ENCODE data around the gene STAMBP.

DNA sequence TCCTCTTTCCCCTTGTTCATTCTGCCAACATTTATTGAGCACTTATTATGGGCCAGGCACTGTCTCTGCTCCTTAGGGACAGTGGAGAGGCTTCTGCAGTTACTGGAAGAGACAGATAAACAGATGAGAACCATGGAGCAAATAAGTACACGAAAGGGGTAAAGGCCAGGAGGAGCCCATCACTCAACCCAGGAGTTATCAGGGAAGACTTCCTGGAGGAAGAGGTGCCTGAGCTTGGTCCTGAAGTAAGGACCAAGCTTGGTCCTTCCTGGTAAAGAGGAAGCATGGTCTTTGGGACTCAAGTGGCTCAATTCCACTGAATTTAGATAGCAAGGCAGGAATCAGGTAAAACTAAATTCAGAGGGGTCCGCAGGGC, 65.7 kb downstream of the STAMBP start:
- no peak for TF ChIP-seq POLR2A (IDR thresholded peaks at IDR 0.05)
- TF ChIP-seq, protein P1, sequence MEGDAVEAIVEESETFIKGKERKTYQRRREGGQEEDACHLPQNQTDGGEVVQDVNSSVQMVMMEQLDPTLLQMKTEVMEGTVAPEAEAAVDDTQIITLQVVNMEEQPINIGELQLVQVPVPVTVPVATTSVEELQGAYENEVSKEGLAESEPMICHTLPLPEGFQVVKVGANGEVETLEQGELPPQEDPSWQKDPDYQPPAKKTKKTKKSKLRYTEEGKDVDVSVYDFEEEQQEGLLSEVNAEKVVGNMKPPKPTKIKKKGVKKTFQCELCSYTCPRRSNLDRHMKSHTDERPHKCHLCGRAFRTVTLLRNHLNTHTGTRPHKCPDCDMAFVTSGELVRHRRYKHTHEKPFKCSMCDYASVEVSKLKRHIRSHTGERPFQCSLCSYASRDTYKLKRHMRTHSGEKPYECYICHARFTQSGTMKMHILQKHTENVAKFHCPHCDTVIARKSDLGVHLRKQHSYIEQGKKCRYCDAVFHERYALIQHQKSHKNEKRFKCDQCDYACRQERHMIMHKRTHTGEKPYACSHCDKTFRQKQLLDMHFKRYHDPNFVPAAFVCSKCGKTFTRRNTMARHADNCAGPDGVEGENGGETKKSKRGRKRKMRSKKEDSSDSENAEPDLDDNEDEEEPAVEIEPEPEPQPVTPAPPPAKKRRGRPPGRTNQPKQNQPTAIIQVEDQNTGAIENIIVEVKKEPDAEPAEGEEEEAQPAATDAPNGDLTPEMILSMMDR (IDR thresholded peaks at IDR 0.05), result no peak
- TF ChIP-seq POLR2AphosphoS5 (IDR thresholded peaks at IDR 0.05), result no peak

Measured in breast epithelium (tissue), 3 donors.